NOMO-1 treated with DMSO at 0.1 percent for 48 hours (cell line): ENCODE measurements around the gene CBX7.

ENCODE experiments used
- DNase-seq: peaks from one replicate; lab custom pipeline; 2025; ENCODE audit not compliant: unreplicated experiment; lab: John Stamatoyannopoulos, UW

The CBX7 gene

GRCh38 chr22:39128508-39128907 is 24.0 kb downstream of the CBX7 start:
- DNase-seq: no peak

GRCh38 chr22:39125622-39126021 is 26.9 kb downstream of the CBX7 start:
- DNase-seq: no peak

- no peak for DNase-seq
These were observed 28.5 kb downstream of the CBX7 start for GRCh38 chr22:39123751-39124581.

GRCh38 chr22:39122772-39123470 is 29.6 kb downstream of the CBX7 start:
- DNase-seq: no peak

GRCh38 chr22:39120983-39121382 is 31.5 kb downstream of the CBX7 start:
- DNase-seq: no peak

GRCh38 chr22:39117585-39118191 is 34.8 kb downstream of the CBX7 start:
- peak; percentile 59 for DNase-seq

GRCh38 chr22:39115977-39116621 is 36.4 kb downstream of the CBX7 start:
- no peak for DNase-seq

GRCh38 chr22:39115570-39115969 is 36.9 kb downstream of the CBX7 start:
- DNase-seq: no peak

- no peak for DNase-seq
These were observed 38.4 kb downstream of the CBX7 start for GRCh38 chr22:39114112-39114511.

GRCh38 chr22:39110631-39111561 is 41.6 kb downstream of the CBX7 start:
- DNase-seq: peak; percentile 81

GRCh38 chr22:39109361-39109760 is 43.1 kb downstream of the CBX7 start:
- peak; percentile 83 for DNase-seq

- DNase-seq: no peak
These were observed 44.0 kb downstream of the CBX7 start for GRCh38 chr22:39108487-39108886.

GRCh38 chr22:39106326-39106725 is 46.2 kb downstream of the CBX7 start:
- no peak for DNase-seq

- no peak for DNase-seq
These were observed 49.0 kb downstream of the CBX7 start for GRCh38 chr22:39103431-39103830.

- no peak for DNase-seq
These were observed 51.3 kb downstream of the CBX7 start for GRCh38 chr22:39101226-39101625.

- no peak for DNase-seq
These were observed 53.9 kb downstream of the CBX7 start for GRCh38 chr22:39098576-39098975.

GRCh38 chr22:39098026-39098425 is 54.5 kb downstream of the CBX7 start:
- no peak for DNase-seq

- DNase-seq: peak; percentile 81
These were observed 55.1 kb downstream of the CBX7 start, which contains the start of gene APOBEC3H for GRCh38 chr22:39097098-39098020. Gene APOBEC3H, plus strand, starts transcription at chr22:39097244. Its CDS starts 3,035 bp downstream, at chr22:39100279.

GRCh38 chr22:39095971-39096370 is 56.5 kb downstream of the CBX7 start:
- DNase-seq: no peak
